CD4-positive, CD25-positive, alpha-beta regulatory T cell (primary cell): ENCODE measurements around the gene SLC39A7. TPM values are rescaled to one million over a fixed set of nuclear protein-coding genes. Genes with fewer than 3 reads are reported as not detected.

Source experiments
- ATAC-seq, 2 donors: fragments of 150-1000 bp; cut with Tn5 transposase; one replicate each; pipeline ENCODE4 v1.10.0; 2021; ENCODE audit warnings: low read depth in 2 of 2, moderate number of reproducible peaks in 2 of 2, moderate library complexity in 1 of 2
- DNase-seq, 3 donors: peaks; one replicate each; pipeline versions ENCODE4 v3.0.0 to v3.0.0-alpha.2; 2012 to 2022; ENCODE audit warnings: mixed read lengths in 1 of 3
- H3K27ac ChIP-seq: one replicate; pipeline ENCODE4 v1.7.0; 2013; ENCODE audit warnings: mild to moderate bottlenecking, low read length; ENCODE audit not compliant: insufficient read depth, poor library complexity, severe bottlenecking
- H3K27me3 ChIP-seq: one replicate; pipeline ENCODE4 v1.7.0; 2013; ENCODE audit warnings: low read length; ENCODE audit not compliant: control insufficient read depth, insufficient read depth
- H3K36me3 ChIP-seq: one replicate; pipeline ENCODE4 v1.7.0; 2013; ENCODE audit warnings: mild to moderate bottlenecking, low read length, moderate library complexity; ENCODE audit not compliant: control insufficient read depth, insufficient read depth
- H3K4me1 ChIP-seq: 2 replicates; pipeline ENCODE4 v1.7.0; 2013; ENCODE audit warnings: mild to moderate bottlenecking, low read length; ENCODE audit not compliant: insufficient read depth, control insufficient read depth, poor library complexity, severe bottlenecking
- H3K4me3 ChIP-seq: one replicate; pipeline ENCODE4 v1.7.0; 2013; ENCODE audit warnings: low read depth, mild to moderate bottlenecking, low read length, moderate library complexity
- H3K9me3 ChIP-seq, 2 experiments: 1 replicate in 1 of 2; 2 replicates in 1 of 2; pipeline ENCODE4 v1.7.0; 2013; ENCODE audit warnings: low read length in 2 of 2, mild to moderate bottlenecking in 1 of 2, moderate library complexity in 1 of 2; ENCODE audit not compliant: control insufficient read depth in 2 of 2
- H3K27ac Mint-ChIP-seq, 3 donors: one replicate each; pipeline ENCODE4 v1.8.0; 2020 to 2022; ENCODE audit warnings: mild to moderate bottlenecking in 3 of 3, mixed read lengths in 3 of 3, moderate library complexity in 2 of 3
- H3K27me3 Mint-ChIP-seq: one replicate; pipeline ENCODE4 v1.8.0; 2022; ENCODE audit warnings: mild to moderate bottlenecking, mixed read lengths
- H3K36me3 Mint-ChIP-seq: one replicate; pipeline ENCODE4 v1.8.0; 2020; ENCODE audit warnings: mixed read lengths
- H3K4me1 Mint-ChIP-seq, 4 donors: one replicate each; pipeline ENCODE4 v1.8.0; 2020 to 2022; ENCODE audit warnings: mixed read lengths in 4 of 4, mild to moderate bottlenecking in 1 of 4
- H3K4me3 Mint-ChIP-seq, 4 donors: one replicate each; pipeline ENCODE4 v1.8.0; 2020 to 2022; ENCODE audit warnings: mild to moderate bottlenecking in 4 of 4, mixed read lengths in 4 of 4, moderate library complexity in 3 of 4
- H3K9me3 Mint-ChIP-seq, 7 donors: one replicate each; pipeline ENCODE4 v1.8.0; 2020 to 2022; ENCODE audit warnings: mixed read lengths in 7 of 7, mild to moderate bottlenecking in 3 of 7, moderate library complexity in 2 of 7
- polyA plus RNA-seq, 4 donors: library from polyadenylated mRNA; unstranded; fragments of 300-500 nt; fragmentation: Illumina TruSeq; gene quantifications; one replicate each; pipeline ENCODE4 v1.2.3, GENCODE V29; 2021
- total RNA-seq: library from RNA; stranded (reverse); gene quantifications from one replicate; pipeline ENCODE4 v1.2.3, GENCODE V29; 2022

Gene SLC39A7
- total and polyA plus RNA-seq, 5 donors from 2014 or later = 11.4 to 27.3 (median 24.1) TPM

- Mint-ChIP-seq H3K9me3 (no peaks in the 10 kb centered on the region), H3K4me3 (peak overlapping the region in 3 of 4 donors; percentile 84 to 89 (median 88)), H3K27me3 (peaks cover 23% of the 10 kb centered on the region), H3K36me3 (no peaks in the 10 kb centered on the region), H3K4me1 (peaks cover 0 to 11% (median 8%) of the 10 kb centered on the region in 4 donors), H3K27ac (peak overlapping the region in 1 of 3 donors; percentile 80)
- Histone ChIP-seq H3K4me3 (no peak overlapping the region), H3K36me3 (no peaks in the 10 kb centered on the region), H3K9me3 (no peaks in the 10 kb centered on the region), H3K4me1 (peaks cover 10% of the 10 kb centered on the region), H3K27ac (no peak overlapping the region), H3K27me3 (no peaks in the 10 kb centered on the region)
- peak; percentile 70 to 81 (median 73) for DNase-seq
- ATAC-seq = peak; percentile 85 to 90
Measured at GRCh38 chr6:33161354-33162331, 39.0 kb upstream of the SLC39A7 start.

- Histone ChIP-seq H3K4me1 (peaks cover 10% of the 10 kb centered on the region), H3K27me3 (no peaks in the 10 kb centered on the region), H3K27ac (no peak overlapping the region), H3K4me3 (no peak overlapping the region), H3K9me3 (no peaks in the 10 kb centered on the region), H3K36me3 (no peaks in the 10 kb centered on the region)
- no peak for ATAC-seq
- H3K4me1 Mint-ChIP-seq = peaks cover 0 to 11% (median 8%) of the 10 kb centered on the region in 4 donors
- no peak overlapping the region for H3K4me3 Mint-ChIP-seq
- DNase-seq = no peak
- no peak overlapping the region for H3K27ac Mint-ChIP-seq
- H3K27me3 Mint-ChIP-seq = peaks cover 24% of the 10 kb centered on the region
- H3K9me3 Mint-ChIP-seq = no peaks in the 10 kb centered on the region
- H3K36me3 Mint-ChIP-seq = no peaks in the 10 kb centered on the region
Measured at GRCh38 chr6:33163540-33163939, 37.1 kb upstream of the SLC39A7 start.

- H3K4me1 ChIP-seq = peaks cover 10% of the 10 kb centered on the region
- Mint-ChIP-seq H3K36me3 (no peaks in the 10 kb centered on the region), H3K27me3 (peaks cover 26% of the 10 kb centered on the region), H3K9me3 (no peaks in the 10 kb centered on the region), H3K27ac (peak overlapping the region; percentile 42 to 89 (median 54)), H3K4me1 (peaks cover 0 to 11% (median 8%) of the 10 kb centered on the region in 4 donors), H3K4me3 (no peak overlapping the region)
- no peak overlapping the region for H3K4me3 ChIP-seq
- no peaks in the 10 kb centered on the region for H3K9me3 ChIP-seq
- no peaks in the 10 kb centered on the region for H3K36me3 ChIP-seq
- H3K27ac ChIP-seq = no peak overlapping the region
- no peak for DNase-seq
- ATAC-seq = no peak
- H3K27me3 ChIP-seq = no peaks in the 10 kb centered on the region
Measured at GRCh38 chr6:33164176-33164575, 36.5 kb upstream of the SLC39A7 start.

- H3K27ac ChIP-seq = no peak overlapping the region
- DNase-seq (no peak), ATAC-seq (no peak)
- H3K27me3 Mint-ChIP-seq = peaks cover 29% of the 10 kb centered on the region
- no peaks in the 10 kb centered on the region for H3K27me3 ChIP-seq
- H3K4me1 Mint-ChIP-seq = peaks cover 0 to 11% (median 8%) of the 10 kb centered on the region in 4 donors
- peaks cover 10% of the 10 kb centered on the region for H3K4me1 ChIP-seq
- no peaks in the 10 kb centered on the region for H3K36me3 ChIP-seq
- peak overlapping the region in 1 of 3 donors; percentile 54 for H3K27ac Mint-ChIP-seq
- H3K9me3 ChIP-seq = no peaks in the 10 kb centered on the region
- H3K4me3 ChIP-seq = no peak overlapping the region
- no peak overlapping the region for H3K4me3 Mint-ChIP-seq
- H3K9me3 Mint-ChIP-seq = no peaks in the 10 kb centered on the region
- H3K36me3 Mint-ChIP-seq = no peaks in the 10 kb centered on the region
Measured at GRCh38 chr6:33164665-33165373, 35.8 kb upstream of the SLC39A7 start.

DNA sequence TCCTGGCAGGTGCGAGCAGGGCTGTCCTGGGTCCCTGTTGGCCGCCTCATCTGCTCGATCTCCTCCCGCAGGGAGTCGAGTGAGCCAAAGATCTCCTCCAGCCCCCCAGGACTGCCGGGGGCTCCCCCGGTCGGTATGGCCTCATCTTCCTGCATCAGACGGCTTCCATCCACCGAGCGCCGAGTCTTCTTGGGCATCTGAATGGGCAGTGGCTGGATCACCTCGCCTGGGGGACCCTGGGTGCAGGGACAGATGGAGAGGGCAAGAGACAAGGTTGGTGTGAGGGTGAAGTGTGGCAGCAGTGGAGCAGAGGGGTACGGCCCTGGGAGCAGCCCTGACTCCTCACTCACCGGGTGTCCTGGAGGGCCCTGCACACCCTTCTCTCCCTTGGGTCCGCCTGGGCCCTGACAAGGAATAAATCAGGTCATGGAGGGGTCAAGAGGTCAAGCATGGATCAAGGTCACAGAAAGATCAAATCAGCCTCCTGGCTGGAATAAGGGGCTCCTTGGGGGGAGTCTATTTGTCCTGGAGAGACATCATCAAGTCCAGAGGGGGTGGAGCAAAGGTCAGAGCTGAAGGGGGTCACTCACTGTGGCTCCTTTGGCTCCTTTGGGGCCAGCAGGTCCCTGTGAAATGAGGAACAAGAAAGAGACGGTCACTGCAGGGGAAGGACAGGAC, 34.9 kb upstream of the SLC39A7 start:
- no peak overlapping the region for H3K27ac ChIP-seq
- H3K4me3 ChIP-seq = no peak overlapping the region
- no peaks in the 10 kb centered on the region for H3K9me3 Mint-ChIP-seq
- peak overlapping the region in 1 of 4 donors; percentile 58 for H3K4me3 Mint-ChIP-seq
- peaks cover 10% of the 10 kb centered on the region for H3K4me1 ChIP-seq
- H3K4me1 Mint-ChIP-seq = peaks cover 0 to 11% (median 8%) of the 10 kb centered on the region in 4 donors
- no peak for ATAC-seq
- no peaks in the 10 kb centered on the region for H3K36me3 ChIP-seq
- H3K27me3 Mint-ChIP-seq = peaks cover 25% of the 10 kb centered on the region
- no peaks in the 10 kb centered on the region for H3K36me3 Mint-ChIP-seq
- no peaks in the 10 kb centered on the region for H3K9me3 ChIP-seq
- DNase-seq = no peak
- H3K27ac Mint-ChIP-seq = no peak overlapping the region
- H3K27me3 ChIP-seq = no peaks in the 10 kb centered on the region

GRCh38 chr6:33166363-33166762, 34.3 kb upstream of the SLC39A7 start:
- H3K4me1 ChIP-seq = peaks cover 7% of the 10 kb centered on the region
- no peak overlapping the region for H3K27ac ChIP-seq
- DNase-seq (no peak), ATAC-seq (no peak)
- peaks cover 0 to 8% (median 5%) of the 10 kb centered on the region in 4 donors for H3K4me1 Mint-ChIP-seq
- H3K4me3 ChIP-seq = no peak overlapping the region
- no peak overlapping the region for H3K4me3 Mint-ChIP-seq
- H3K27ac Mint-ChIP-seq = no peak overlapping the region
- H3K36me3 ChIP-seq = no peaks in the 10 kb centered on the region
- H3K9me3 Mint-ChIP-seq = no peaks in the 10 kb centered on the region
- H3K27me3 Mint-ChIP-seq = peaks cover 22% of the 10 kb centered on the region
- H3K27me3 ChIP-seq = no peaks in the 10 kb centered on the region
- no peaks in the 10 kb centered on the region for H3K9me3 ChIP-seq
- H3K36me3 Mint-ChIP-seq = no peaks in the 10 kb centered on the region

- no peak for ATAC-seq
- H3K4me3 ChIP-seq = no peak overlapping the region
Measured at GRCh38 chr6:33166811-33167210, 33.9 kb upstream of the SLC39A7 start.

More at GRCh38 chr6:33166811-33167210, 33.9 kb upstream of the SLC39A7 start:
- H3K36me3 ChIP-seq = no peaks in the 10 kb centered on the region
- H3K4me1 ChIP-seq = peaks cover 2% of the 10 kb centered on the region
- Mint-ChIP-seq H3K36me3 (no peaks in the 10 kb centered on the region), H3K4me3 (no peak overlapping the region), H3K9me3 (no peaks in the 10 kb centered on the region), H3K4me1 (peaks cover 0 to 6% (median 2%) of the 10 kb centered on the region in 4 donors), H3K27ac (no peak overlapping the region), H3K27me3 (peaks cover 19% of the 10 kb centered on the region)
- no peaks in the 10 kb centered on the region for H3K9me3 ChIP-seq
- no peak for DNase-seq
- no peak overlapping the region for H3K27ac ChIP-seq
- H3K27me3 ChIP-seq = no peaks in the 10 kb centered on the region
